HG03460 (cell line): ENCODE results near the gene EXOG.
A peak's percentile ranks its signal among the peaks of the same experiment; 100 is the strongest.

Source experiments
- ATAC-seq: cut with Tn5 transposase; IDR thresholded peaks from one replicate; pipeline ENCODE4 v1.9.1; 2021; ENCODE audit not compliant: unreplicated experiment

EXOG gene

DNA sequence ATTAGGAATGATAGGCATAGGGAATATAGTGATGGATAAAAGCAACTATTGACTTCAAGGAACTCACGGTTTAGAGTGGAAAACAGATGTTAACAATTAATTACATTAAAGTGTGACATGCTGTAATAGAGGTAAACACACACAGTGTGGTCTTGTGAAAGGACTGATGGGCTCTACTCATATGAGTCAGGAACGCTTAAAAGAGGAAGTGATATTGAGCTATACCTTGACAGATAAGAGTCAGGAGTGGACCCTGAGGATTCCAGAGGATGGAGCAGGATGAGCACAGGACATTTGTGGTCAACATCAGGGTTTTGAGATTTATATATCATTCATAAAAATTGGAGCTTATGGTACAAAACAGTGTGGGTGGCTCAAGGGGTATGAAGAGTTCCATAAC, 11.0 kb downstream of the EXOG start:
- peak; percentile 99 for ATAC-seq

DNA sequence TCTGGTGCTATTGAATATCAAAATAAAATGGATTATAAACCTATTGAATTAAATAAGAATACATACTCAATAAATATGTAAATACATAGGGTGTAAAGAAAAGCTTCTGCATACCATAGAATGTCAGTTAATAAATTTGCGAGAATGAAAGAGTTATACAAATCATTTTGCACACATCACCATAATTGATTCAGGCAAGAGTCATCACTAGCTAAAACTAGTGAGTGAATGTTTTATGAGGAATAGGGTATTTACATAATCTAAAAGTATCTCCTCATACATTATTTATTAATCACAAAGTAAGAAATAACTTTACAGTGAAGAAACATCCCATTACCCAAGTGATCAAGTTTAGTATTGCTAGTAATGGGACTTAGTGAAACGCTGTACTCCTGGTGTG, 13.6 kb downstream of the EXOG start:
- no peak for ATAC-seq

DNA sequence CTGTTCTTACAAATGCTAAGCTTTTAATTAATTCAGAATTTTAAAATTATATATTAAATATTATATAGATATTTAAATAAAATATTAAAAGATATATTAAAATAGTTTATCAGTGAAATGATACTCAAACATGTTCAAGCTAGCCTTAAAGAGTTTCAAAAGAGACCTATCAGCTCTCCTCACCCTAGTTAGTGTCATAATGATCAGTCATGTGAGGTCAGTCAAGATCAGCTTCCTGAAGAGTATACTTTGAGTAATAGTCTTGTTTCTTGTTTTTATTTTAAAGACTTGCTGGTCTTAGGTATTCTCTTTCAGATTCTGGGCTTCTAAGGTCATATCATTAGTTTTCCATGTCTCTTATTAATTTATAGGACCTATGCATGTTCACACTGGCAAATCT, 14.5 kb downstream of the EXOG start:
- ATAC-seq: no peak

DNA sequence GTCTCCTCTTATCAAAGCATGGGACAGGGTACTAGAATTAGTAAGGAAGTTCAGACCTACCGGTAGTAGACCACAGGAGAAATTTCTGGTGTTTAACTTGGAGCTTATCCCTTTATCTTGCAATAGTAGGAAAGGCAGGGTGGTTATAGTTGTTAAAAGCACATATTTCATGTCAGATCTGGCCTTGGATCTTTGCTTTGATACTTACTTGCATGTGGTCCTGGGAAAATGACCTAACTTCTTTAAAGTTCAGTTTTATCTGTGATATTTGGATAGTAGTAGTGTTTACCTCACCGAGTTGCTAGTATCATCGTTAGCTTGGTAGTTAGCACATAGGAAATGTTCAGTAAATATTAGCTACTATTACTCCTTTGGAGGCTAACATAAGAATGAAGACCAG, 15.4 kb downstream of the EXOG start:
- ATAC-seq: no peak

DNA sequence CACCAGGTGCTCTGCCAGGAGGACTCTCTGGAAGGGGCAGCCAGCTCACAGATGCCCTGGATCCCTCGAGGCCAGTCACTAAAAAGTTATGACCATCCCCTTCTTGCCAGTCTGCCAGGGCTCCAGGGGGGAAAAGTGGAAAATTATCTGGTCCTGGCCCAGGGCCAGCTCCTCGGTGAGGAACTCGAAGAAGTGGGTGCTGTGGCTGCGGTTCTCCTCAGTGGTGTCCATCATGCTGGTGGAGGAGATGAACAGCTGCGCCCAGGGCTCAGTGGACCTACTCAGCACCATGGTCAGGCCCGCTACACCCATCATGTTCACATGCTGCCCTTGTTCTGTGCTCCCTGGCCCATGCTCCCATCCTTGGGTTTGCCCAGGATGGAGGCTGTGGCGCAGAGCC, 19.2 kb downstream of the EXOG start:
- ATAC-seq: no peak

- no peak for ATAC-seq
Measured at GRCh38 chr3:38516669-38517068, 20.5 kb downstream of the EXOG start.

GRCh38 chr3:38519000-38519399, 22.9 kb downstream of the EXOG start:
- ATAC-seq: no peak

GRCh38 chr3:38519651-38520050, 23.5 kb downstream of the EXOG start:
- no peak for ATAC-seq

DNA sequence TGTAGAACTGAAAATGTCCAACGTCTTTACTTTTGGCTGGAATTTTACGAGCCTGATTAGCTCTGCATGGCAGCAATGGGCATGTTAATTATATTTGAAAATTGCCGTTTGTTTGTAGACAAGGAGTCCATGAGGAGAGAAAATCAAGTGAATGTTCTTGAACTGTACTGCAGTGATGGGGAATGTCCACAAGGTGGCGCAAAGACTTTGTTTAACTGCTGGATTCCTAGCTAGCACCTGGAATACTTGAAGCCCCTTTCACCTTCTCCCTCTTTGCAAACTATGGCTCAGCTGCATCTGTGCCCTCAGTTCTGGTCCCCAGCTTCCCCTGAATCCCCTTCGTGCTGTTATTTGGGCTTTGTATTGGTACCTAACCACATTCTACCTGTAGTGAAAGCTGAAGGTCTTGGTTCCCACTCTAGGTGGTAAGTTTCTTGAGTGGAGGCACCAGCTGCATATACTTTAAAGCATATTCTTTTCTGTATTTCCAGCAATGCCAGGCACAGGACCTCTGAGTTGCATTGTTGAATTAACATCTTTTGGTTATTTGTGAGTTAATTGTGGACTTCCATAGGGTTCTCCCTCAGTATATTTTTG, 25.3 kb downstream of the EXOG start:
- peak; percentile 59 for ATAC-seq

- ATAC-seq: no peak
Measured at GRCh38 chr3:38522002-38522401, 25.9 kb downstream of the EXOG start.

- ATAC-seq: no peak
Measured at GRCh38 chr3:38524141-38524739, 28.1 kb downstream of the EXOG start.

GRCh38 chr3:38526792-38527191, 30.7 kb downstream of the EXOG start:
- no peak for ATAC-seq

DNA sequence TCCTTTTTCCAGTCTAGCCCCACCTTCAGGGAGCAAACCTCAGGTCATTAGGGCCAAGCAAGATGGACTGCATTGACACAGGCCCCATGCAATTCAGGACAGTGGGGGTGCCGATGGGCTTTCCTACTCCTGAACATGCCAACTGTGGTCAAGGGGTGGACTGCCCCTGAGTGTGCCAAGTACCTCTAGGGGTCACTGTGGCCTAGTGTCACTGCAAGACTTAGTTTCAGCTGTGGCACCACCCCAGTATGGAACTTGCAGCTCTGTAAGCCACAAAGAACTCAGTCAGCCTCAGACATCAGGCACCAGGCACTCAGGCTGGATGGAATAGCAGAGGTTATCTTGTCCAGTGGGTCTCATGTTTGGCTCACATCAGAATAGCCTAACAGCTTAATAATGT, 32.3 kb downstream of the EXOG start:
- no peak for ATAC-seq

DNA sequence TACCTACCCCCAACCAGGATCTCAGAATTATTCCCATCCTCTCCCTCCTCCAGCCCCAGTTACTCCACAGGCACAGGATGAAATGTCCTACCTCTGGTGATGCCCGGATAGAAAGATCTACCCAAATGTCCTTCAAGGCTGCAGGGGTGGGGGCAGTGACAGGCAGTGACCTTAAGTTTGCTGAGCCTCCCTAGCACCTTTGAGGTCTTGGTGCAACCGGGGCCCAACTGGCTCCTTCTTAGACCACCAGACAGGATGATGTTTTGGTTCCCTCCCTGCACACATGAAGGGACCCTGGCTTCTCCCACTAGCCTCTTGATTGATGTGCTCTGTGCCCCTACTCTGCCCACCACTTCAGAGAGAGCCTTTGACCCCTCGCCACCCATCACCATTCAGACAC, 36.4 kb downstream of the EXOG start:
- no peak for ATAC-seq

GRCh38 chr3:38533285-38533976, 37.3 kb downstream of the EXOG start:
- no peak for ATAC-seq

DNA sequence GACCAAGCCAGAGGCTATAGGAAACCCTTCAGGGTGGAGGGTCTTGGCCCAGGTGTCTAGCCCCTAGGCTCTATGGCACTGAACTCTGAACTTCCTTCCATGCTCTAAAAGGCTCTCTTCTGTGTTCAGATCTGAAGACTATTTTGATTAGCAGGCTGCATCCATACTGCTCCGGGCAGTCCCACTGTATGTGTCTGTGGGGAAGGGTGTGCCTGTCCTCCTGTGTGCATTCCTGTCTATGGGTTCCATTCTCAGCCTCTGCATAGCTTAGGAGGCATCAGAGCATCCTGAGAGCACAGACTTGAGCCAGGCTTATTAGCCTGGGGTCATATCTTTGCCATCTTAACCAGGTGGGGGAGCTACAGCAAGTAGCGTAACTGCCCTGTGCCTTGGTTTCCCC, 38.0 kb downstream of the EXOG start:
- ATAC-seq: no peak

DNA sequence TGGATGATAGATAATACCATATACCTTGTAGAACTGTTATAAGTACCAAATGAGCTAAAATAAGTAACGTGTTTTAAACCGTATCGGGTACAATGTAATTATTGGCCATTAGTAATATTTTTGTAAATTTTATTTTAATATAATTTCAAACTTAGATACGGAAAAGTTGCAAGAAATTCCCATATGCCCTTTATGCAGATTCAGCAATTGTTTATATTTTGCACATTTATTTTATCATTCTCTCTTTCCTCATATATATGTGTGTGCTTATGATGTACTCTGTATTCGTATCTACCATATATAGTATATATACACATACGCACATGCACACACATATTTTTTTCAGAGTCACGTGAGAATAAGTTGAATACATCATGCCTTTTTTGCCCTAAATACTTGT, 38.5 kb downstream of the EXOG start:
- no peak for ATAC-seq

DNA sequence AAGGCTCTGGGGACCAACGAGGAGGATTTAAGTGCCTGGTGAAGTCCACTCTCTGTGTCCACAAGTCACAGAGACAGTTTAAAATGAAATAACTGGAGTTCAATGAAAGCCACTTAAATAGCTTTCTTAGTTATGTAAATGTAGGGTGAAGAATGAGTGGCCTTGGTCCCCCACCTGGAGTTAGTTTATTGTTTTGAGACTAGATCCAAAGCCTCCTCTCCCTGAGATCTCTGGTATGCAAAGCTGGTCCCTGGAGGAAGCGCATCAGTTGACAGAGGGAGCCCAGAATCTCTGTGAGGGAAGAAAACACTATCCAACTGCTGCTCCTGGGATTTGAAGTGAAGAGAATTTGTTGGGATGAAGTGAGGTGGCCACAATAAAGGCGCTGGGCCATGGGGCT, 40.5 kb downstream of the EXOG start:
- ATAC-seq: no peak

DNA sequence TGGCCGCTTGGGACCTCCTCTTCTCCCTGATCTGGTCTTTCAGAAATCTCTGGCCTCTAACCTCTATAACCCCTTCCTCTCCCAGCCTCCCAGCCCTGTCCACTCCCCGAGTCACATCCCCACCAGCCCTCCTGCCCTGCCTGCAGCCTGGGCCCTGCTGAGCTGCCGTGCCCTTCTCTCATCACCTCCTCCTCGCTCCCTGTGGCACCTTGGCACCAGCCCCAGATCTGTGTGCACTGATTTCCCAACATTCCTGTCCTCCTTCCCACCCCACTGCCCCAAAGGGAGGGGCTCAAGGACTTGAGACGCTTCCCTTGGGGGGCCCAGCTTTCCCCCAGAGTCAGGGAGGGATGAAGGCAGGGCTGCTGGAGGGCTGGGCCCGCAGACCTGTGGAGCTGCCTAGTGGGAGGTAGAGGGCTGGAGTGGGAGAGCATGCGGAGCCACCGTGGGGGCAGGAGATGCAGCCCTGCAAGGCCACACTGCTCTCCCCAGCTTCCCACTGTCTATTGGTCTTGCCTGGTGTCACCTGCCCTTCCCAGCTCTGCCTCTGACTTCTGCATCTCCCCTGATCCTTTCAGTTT, 42.7 kb downstream of the EXOG start:
- no peak for ATAC-seq

DNA sequence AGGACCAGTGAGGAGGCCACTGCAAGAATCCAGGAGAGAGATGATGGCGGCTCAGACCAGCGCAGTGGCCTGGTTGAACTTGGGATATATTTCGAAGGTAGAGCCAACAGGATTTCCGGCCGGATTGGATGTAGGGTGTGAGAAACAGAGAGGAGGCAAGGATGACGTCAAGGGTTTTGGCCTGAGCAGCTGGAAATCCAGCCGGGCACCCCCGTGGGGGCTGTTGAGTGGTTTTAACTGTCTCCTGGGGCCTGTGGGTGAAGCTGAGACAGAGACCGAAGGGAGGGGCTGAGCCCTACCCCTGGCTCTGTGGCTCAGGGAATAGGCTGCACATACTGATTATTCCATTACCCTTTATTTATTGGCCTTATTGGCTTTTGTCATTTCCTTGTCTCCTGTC, 45.7 kb downstream of the EXOG start:
- ATAC-seq: no peak

DNA sequence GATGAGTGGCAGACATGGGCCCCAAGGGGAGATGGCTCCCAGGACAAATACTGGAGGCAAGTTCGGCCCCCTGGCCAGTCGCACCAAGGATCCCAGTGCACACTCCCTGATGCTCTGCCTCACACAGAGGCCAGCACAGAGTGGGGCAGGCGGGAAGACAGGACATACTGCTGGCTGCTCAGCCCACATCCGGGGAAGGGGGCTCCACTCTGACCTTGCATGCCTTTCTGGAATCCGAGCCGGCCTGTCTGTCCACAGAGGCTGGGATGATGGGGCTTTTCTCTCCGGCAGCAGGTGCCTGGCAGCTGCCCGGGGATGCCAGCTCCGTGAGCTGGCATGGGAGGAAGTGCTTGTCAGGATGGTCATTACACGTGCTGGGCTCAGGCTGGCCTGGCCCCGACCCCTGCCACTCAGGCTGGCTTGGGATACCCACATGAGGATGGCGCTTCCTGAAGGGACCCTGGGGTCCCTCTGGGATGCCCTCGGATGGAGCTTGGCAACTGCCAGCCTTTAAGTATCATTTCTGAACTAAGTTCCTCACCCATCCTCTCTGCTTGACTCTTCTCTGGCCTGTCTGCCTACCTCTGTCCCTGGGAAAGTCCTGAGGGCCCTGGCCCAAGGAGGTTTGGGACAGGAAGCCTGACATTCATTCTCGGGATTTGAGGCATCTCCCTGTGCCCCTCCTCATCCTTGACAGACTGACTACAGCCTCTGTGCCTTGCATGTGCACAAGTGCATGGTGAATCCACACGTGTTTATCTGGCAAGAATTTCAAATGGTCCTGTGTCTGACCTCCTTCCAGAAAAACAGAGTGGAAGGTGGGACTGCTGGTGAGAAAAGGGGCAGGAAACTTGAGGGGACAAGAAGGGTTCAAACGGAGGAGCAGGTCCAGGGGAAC, 46.5 kb downstream of the EXOG start:
- ATAC-seq: no peak
